ENCODE data around the gene TMEM132A. TPM values are rescaled to one million over a fixed set of nuclear protein-coding genes. Genes with fewer than 3 reads are reported as not detected.

The TMEM132A gene
- total RNA-seq, 1 experiment from 2014 or later, result 54.4 TPM

- H3K4me1 ChIP-seq (replicated peaks; ENCODE audit: insufficient read depth), result peaks cover 16% of the 10 kb centered on the region
- ChIA-PET POLR2A (ENCODE audit: unreplicated experiment) (no interaction called here), CTCF (interaction anchor here (0.6 kb wide), 2 partner anchors 12 to 80 kb away, joined by 3 to 4 read pairs; no protein-coding TSS in a partner anchor)
- H3K36me3 ChIP-seq (ENCODE audit: low read depth), result peaks cover 50% of the 10 kb centered on the region
- no peaks in the 10 kb centered on the region for H3K9me2 ChIP-seq (ENCODE audit: insufficient read depth)
- no peak overlapping the region for H2AFZ ChIP-seq
- H3K27me3 ChIP-seq (ENCODE audit: insufficient read depth, low read depth), result no peaks in the 10 kb centered on the region
- no peak overlapping the region for H3K4me2 ChIP-seq
- BruUV-seq (replicated peaks), result no TSS peak
- DNase-seq, result no peak
- peaks cover 36% of the 10 kb centered on the region for H3F3A ChIP-seq (ENCODE audit: insufficient read depth, low read depth)
- H4K20me1 ChIP-seq (ENCODE audit: insufficient read depth), result peaks cover 35% of the 10 kb centered on the region
- no peak overlapping the region for H3K27ac ChIP-seq
- intact Hi-C loops (cut with micrococcal nuclease; ENCODE audit: unreplicated experiment), result no loop called here
- H3K9me3 ChIP-seq (ENCODE audit: insufficient read depth, low read depth), result no peaks in the 10 kb centered on the region
- no peak overlapping the region for H3K4me3 ChIP-seq
- no peak for TF ChIP-seq EZH2 (IDR thresholded peaks at IDR 0.05; ENCODE audit: low read depth)
- H3K79me2 ChIP-seq (ENCODE audit: low read depth), result peaks cover 39% of the 10 kb centered on the region
Measured at GRCh38 chr11:60900673-60901404, 23.4 kb upstream of the TMEM132A start.

GRCh38 chr11:60902625-60903024, 21.6 kb upstream of the TMEM132A start:
- intact Hi-C loops (cut with micrococcal nuclease; ENCODE audit: unreplicated experiment), result no loop called here
- ChIA-PET CTCF (no interaction called here), POLR2A (ENCODE audit: unreplicated experiment) (no interaction called here)
- no TSS peak for BruUV-seq (replicated peaks)
- no peak overlapping the region for H3K4me2 ChIP-seq
- H3K27me3 ChIP-seq (ENCODE audit: insufficient read depth, low read depth), result no peaks in the 10 kb centered on the region
- H3K79me2 ChIP-seq (ENCODE audit: low read depth), result peaks cover 44% of the 10 kb centered on the region
- H3K4me3 ChIP-seq, result no peak overlapping the region
- TF ChIP-seq EZH2 (IDR thresholded peaks at IDR 0.05; ENCODE audit: low read depth), result no peak
- no peak for TF ChIP-seq CTCF (conservative IDR thresholded peaks at IDR 0.05)
- H3K9me2 ChIP-seq (ENCODE audit: insufficient read depth), result no peaks in the 10 kb centered on the region
- no peak overlapping the region for H3K27ac ChIP-seq
- H3K9me3 ChIP-seq (ENCODE audit: insufficient read depth, low read depth), result no peaks in the 10 kb centered on the region
- DNase-seq, result no peak
- H4K20me1 ChIP-seq (ENCODE audit: insufficient read depth), result peaks cover 35% of the 10 kb centered on the region
- peaks cover 23% of the 10 kb centered on the region for H3K4me1 ChIP-seq (replicated peaks; ENCODE audit: insufficient read depth)
- peaks cover 41% of the 10 kb centered on the region for H3F3A ChIP-seq (ENCODE audit: insufficient read depth, low read depth)
- H3K36me3 ChIP-seq (ENCODE audit: low read depth), result peaks cover 35% of the 10 kb centered on the region
- H2AFZ ChIP-seq, result no peak overlapping the region

- H3K36me3 ChIP-seq (ENCODE audit: low read depth), result peaks cover 18% of the 10 kb centered on the region
- peak overlapping the region; percentile 89; the same call in 1 of the 2 replicates for H2AFZ ChIP-seq
- peaks cover 35% of the 10 kb centered on the region for H4K20me1 ChIP-seq (ENCODE audit: insufficient read depth)
- no peak for TF ChIP-seq EZH2 (IDR thresholded peaks at IDR 0.05; ENCODE audit: low read depth)
- TF ChIP-seq CTCF (conservative IDR thresholded peaks at IDR 0.05), result no peak
- intact Hi-C loops (cut with micrococcal nuclease; ENCODE audit: unreplicated experiment), result loop anchor here (5.0 kb wide), 1 partner anchor 247 kb away; no protein-coding TSS in a partner anchor
- H3K4me3 ChIP-seq, result peak overlapping the region; percentile 90
- no peaks in the 10 kb centered on the region for H3K9me2 ChIP-seq (ENCODE audit: insufficient read depth)
- CTCF ChIA-PET, result interaction anchor here (1.5 kb wide), 1 partner anchor 10 kb away, joined by 3 read pairs; no protein-coding TSS in a partner anchor
- H3K4me2 ChIP-seq, result peak overlapping the region; percentile 97
- H3K4me1 ChIP-seq (replicated peaks; ENCODE audit: insufficient read depth), result peaks cover 23% of the 10 kb centered on the region
- peak overlapping the region; percentile 81 for H3K27ac ChIP-seq
- POLR2A ChIA-PET (ENCODE audit: unreplicated experiment), result interaction anchor here (0.6 to 0.8 kb wide), 2 partner anchors 146 to 256 kb away, joined by 4 read pairs; partner anchors contain the start of gene VPS37C
- H3K9me3 ChIP-seq (ENCODE audit: insufficient read depth, low read depth), result no peaks in the 10 kb centered on the region
- no TSS peak for BruUV-seq (replicated peaks)
- no peak for DNase-seq
- peaks cover 18% of the 10 kb centered on the region; the same call in 1 of the 2 replicates for H3K27me3 ChIP-seq (ENCODE audit: insufficient read depth, low read depth)
- H3F3A ChIP-seq (ENCODE audit: insufficient read depth, low read depth), result peaks cover 35% of the 10 kb centered on the region
- H3K79me2 ChIP-seq (ENCODE audit: low read depth), result peaks cover 44% of the 10 kb centered on the region
Measured at GRCh38 chr11:60905047-60905446, 19.2 kb upstream of the TMEM132A start.

Data from PC-9 (cell line).